ENCODE data around the gene BRMS1L. TPM values are rescaled to one million over a fixed set of nuclear protein-coding genes. Genes with fewer than 3 reads are reported as not detected.

The BRMS1L gene
- total and polyA plus RNA-seq, 2 of the 13 experiments (the other 11 are each of a cell fraction or from before 2014, with no cell fraction given), result 21.1 to 23.8 TPM

DNA sequence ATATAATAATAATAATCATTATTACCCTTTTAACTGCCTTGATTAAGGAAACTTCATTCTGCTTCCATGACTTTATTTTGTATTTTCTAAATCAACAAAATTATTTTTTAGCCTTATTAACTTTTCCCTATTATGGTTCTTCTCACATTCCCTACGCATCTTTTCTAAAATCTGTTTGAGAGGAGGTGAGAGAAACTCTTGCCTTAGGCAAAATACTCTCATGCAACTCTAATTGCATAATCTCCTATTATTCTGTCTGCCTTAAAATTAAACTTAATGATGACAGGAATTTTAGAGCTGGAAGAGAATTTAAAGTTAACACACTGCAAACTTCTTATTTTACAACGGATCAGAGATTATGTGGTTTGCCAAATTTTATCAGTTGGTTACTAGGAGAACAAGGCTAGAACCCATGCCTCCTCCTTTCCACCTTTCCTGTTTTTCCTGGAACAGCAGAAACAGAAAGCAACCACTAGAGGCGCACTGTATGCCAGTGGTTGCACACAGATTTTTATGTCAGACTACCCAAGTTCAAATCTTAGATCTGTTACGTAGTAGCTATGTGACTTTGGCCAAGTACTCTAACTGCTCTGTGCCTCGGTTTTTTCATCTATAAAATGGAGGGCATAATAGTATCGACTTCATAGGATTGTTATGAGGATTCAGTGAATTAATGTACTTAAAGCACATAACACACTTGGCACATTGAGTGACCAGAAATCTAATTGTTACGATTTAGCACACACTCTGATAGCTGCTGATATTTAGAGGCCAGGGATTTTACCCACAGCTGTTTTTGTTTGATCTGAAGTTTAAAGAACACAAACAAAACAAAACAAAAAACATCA lies 4.3 kb upstream of the BRMS1L start (continued):
- TF ChIP-seq RCOR2 (CRISPR knock-in tag; IDR thresholded peaks at IDR 0.05) (peak; percentile 85), ZMAT3 (CRISPR knock-in tag; conservative IDR thresholded peaks at IDR 0.05) (0 out of 2 replicates have a peak, but pooled peaks have one; percentile 68), PHF21A (CRISPR knock-in tag; IDR thresholded peaks at IDR 0.05) (no peak), ZIK1 (CRISPR knock-in tag; IDR thresholded peaks at IDR 0.05; ENCODE audit: borderline replicate concordance, low read depth) (no peak), ZNF572 (CRISPR knock-in tag; IDR thresholded peaks at IDR 0.05) (no peak), ZNF326 (CRISPR knock-in tag; IDR thresholded peaks at IDR 0.05; ENCODE audit: borderline replicate concordance) (no peak)
- TF ChIP-seq, protein P1, sequence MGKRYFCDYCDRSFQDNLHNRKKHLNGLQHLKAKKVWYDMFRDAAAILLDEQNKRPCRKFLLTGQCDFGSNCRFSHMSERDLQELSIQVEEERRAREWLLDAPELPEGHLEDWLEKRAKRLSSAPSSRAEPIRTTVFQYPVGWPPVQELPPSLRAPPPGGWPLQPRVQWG (CRISPR knock-in tag; IDR thresholded peaks at IDR 0.05; ENCODE audit: borderline replicate concordance, low read depth), result no peak
- TF ChIP-seq, protein P2, sequence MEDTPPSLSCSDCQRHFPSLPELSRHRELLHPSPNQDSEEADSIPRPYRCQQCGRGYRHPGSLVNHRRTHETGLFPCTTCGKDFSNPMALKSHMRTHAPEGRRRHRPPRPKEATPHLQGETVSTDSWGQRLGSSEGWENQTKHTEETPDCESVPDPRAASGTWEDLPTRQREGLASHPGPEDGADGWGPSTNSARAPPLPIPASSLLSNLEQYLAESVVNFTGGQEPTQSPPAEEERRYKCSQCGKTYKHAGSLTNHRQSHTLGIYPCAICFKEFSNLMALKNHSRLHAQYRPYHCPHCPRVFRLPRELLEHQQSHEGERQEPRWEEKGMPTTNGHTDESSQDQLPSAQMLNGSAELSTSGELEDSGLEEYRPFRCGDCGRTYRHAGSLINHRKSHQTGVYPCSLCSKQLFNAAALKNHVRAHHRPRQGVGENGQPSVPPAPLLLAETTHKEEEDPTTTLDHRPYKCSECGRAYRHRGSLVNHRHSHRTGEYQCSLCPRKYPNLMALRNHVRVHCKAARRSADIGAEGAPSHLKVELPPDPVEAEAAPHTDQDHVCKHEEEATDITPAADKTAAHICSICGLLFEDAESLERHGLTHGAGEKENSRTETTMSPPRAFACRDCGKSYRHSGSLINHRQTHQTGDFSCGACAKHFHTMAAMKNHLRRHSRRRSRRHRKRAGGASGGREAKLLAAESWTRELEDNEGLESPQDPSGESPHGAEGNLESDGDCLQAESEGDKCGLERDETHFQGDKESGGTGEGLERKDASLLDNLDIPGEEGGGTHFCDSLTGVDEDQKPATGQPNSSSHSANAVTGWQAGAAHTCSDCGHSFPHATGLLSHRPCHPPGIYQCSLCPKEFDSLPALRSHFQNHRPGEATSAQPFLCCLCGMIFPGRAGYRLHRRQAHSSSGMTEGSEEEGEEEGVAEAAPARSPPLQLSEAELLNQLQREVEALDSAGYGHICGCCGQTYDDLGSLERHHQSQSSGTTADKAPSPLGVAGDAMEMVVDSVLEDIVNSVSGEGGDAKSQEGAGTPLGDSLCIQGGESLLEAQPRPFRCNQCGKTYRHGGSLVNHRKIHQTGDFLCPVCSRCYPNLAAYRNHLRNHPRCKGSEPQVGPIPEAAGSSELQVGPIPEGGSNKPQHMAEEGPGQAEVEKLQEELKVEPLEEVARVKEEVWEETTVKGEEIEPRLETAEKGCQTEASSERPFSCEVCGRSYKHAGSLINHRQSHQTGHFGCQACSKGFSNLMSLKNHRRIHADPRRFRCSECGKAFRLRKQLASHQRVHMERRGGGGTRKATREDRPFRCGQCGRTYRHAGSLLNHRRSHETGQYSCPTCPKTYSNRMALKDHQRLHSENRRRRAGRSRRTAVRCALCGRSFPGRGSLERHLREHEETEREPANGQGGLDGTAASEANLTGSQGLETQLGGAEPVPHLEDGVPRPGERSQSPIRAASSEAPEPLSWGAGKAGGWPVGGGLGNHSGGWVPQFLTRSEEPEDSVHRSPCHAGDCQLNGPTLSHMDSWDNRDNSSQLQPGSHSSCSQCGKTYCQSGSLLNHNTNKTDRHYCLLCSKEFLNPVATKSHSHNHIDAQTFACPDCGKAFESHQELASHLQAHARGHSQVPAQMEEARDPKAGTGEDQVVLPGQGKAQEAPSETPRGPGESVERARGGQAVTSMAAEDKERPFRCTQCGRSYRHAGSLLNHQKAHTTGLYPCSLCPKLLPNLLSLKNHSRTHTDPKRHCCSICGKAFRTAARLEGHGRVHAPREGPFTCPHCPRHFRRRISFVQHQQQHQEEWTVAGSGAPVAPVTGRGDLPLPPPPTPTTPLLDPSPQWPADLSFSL (CRISPR knock-in tag; IDR thresholded peaks at IDR 0.05), result no peak
- TF ChIP-seq, protein P3, sequence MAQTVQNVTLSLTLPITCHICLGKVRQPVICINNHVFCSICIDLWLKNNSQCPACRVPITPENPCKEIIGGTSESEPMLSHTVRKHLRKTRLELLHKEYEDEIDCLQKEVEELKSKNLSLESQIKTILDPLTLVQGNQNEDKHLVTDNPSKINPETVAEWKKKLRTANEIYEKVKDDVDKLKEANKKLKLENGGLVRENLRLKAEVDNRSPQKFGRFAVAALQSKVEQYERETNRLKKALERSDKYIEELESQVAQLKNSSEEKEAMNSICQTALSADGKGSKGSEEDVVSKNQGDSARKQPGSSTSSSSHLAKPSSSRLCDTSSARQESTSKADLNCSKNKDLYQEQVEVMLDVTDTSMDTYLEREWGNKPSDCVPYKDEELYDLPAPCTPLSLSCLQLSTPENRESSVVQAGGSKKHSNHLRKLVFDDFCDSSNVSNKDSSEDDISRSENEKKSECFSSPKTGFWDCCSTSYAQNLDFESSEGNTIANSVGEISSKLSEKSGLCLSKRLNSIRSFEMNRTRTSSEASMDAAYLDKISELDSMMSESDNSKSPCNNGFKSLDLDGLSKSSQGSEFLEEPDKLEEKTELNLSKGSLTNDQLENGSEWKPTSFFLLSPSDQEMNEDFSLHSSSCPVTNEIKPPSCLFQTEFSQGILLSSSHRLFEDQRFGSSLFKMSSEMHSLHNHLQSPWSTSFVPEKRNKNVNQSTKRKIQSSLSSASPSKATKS (CRISPR knock-in tag; IDR thresholded peaks at IDR 0.05), result no peak
- TF ChIP-seq, protein P4, sequence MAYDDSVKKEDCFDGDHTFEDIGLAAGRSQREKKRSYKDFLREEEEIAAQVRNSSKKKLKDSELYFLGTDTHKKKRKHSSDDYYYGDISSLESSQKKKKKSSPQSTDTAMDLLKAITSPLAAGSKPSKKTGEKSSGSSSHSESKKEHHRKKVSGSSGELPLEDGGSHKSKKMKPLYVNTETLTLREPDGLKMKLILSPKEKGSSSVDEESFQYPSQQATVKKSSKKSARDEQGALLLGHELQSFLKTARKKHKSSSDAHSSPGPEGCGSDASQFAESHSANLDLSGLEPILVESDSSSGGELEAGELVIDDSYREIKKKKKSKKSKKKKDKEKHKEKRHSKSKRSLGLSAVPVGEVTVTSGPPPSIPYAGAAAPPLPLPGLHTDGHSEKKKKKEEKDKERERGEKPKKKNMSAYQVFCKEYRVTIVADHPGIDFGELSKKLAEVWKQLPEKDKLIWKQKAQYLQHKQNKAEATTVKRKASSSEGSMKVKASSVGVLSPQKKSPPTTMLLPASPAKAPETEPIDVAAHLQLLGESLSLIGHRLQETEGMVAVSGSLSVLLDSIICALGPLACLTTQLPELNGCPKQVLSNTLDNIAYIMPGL (CRISPR knock-in tag; IDR thresholded peaks at IDR 0.05; ENCODE audit: borderline replicate concordance in 1 of 2, low read depth in 1 of 2), result peak; percentile 86 to 97
- TF ChIP-seq, protein P5, sequence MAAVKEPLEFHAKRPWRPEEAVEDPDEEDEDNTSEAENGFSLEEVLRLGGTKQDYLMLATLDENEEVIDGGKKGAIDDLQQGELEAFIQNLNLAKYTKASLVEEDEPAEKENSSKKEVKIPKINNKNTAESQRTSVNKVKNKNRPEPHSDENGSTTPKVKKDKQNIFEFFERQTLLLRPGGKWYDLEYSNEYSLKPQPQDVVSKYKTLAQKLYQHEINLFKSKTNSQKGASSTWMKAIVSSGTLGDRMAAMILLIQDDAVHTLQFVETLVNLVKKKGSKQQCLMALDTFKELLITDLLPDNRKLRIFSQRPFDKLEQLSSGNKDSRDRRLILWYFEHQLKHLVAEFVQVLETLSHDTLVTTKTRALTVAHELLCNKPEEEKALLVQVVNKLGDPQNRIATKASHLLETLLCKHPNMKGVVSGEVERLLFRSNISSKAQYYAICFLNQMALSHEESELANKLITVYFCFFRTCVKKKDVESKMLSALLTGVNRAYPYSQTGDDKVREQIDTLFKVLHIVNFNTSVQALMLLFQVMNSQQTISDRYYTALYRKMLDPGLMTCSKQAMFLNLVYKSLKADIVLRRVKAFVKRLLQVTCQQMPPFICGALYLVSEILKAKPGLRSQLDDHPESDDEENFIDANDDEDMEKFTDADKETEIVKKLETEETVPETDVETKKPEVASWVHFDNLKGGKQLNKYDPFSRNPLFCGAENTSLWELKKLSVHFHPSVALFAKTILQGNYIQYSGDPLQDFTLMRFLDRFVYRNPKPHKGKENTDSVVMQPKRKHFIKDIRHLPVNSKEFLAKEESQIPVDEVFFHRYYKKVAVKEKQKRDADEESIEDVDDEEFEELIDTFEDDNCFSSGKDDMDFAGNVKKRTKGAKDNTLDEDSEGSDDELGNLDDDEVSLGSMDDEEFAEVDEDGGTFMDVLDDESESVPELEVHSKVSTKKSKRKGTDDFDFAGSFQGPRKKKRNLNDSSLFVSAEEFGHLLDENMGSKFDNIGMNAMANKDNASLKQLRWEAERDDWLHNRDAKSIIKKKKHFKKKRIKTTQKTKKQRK (IDR thresholded peaks at IDR 0.05; ENCODE audit: low read length), result no peak
- TF ChIP-seq, protein P6, sequence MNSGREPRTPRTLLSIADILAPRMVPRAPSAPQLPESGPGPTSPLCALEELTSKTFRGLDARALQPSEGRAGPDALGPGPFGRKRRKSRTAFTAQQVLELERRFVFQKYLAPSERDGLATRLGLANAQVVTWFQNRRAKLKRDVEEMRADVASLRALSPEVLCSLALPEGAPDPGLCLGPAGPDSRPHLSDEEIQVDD (CRISPR knock-in tag; IDR thresholded peaks at IDR 0.05; ENCODE audit: borderline replicate concordance), result no peak

Measured in HepG2 (cell line).